WTC11 (cell line): Measurements from ENCODE around the gene KRT4.

Experiments used
- ARID4B ChIP-seq: sonication (generic); formaldehyde crosslinking; IDR thresholded peaks from 2 replicates; pipeline ENCODE4 v1.8.0; 2023; ENCODE audit warnings: missing genetic modification reagents, mild to moderate bottlenecking, borderline replicate concordance
- CTCF ChIP-seq: fragments of 200-600 bp; IDR thresholded peaks from 2 replicates; pipeline ENCODE4 v1.8.0; 2022; ENCODE audit warnings: antibody characterized with exemption
- FOXP4 ChIP-seq: sonication (generic); formaldehyde crosslinking; IDR thresholded peaks from 2 replicates; pipeline ENCODE4 v1.8.0; 2022; ENCODE audit warnings: mild to moderate bottlenecking, missing genetic modification reagents
- MAX ChIP-seq: sonication (generic); formaldehyde crosslinking; IDR thresholded peaks from 2 replicates; pipeline ENCODE4 v1.8.0; 2022; ENCODE audit warnings: mild to moderate bottlenecking, missing genetic modification reagents
- SP1 ChIP-seq: sonication (generic); formaldehyde crosslinking; conservative IDR thresholded peaks from 2 replicates; pipeline ENCODE4 v1.8.1; 2022; ENCODE audit warnings: missing genetic modification reagents
- TEAD4 ChIP-seq: sonication (generic); formaldehyde crosslinking; IDR thresholded peaks from 2 replicates; pipeline ENCODE4 v1.8.0; 2022; ENCODE audit warnings: mild to moderate bottlenecking, missing genetic modification reagents
- ZBTB43 ChIP-seq: sonication (generic); formaldehyde crosslinking; IDR thresholded peaks from 2 replicates; pipeline ENCODE4 v1.8.1; 2023; ENCODE audit warnings: mild to moderate bottlenecking, missing genetic modification reagents
- ZNF121 ChIP-seq: sonication (generic); formaldehyde crosslinking; IDR thresholded peaks from 2 replicates; pipeline ENCODE4 v1.8.0; 2023; ENCODE audit warnings: missing genetic modification reagents

GRCh38 chr12:52860102-52860823, 46.3 kb upstream of the KRT4 start:
- TF ChIP-seq SP1 (CRISPR knock-in tag) (no peak), ZNF121 (CRISPR knock-in tag) (no peak), FOXP4 (CRISPR knock-in tag) (no peak), ZBTB43 (CRISPR knock-in tag) (no peak), MAX (CRISPR knock-in tag) (no peak), CTCF (no peak), ARID4B (CRISPR knock-in tag) (no peak), TEAD4 (CRISPR knock-in tag) (no peak)
